ENCODE results near the gene SCAMP2.

DNA sequence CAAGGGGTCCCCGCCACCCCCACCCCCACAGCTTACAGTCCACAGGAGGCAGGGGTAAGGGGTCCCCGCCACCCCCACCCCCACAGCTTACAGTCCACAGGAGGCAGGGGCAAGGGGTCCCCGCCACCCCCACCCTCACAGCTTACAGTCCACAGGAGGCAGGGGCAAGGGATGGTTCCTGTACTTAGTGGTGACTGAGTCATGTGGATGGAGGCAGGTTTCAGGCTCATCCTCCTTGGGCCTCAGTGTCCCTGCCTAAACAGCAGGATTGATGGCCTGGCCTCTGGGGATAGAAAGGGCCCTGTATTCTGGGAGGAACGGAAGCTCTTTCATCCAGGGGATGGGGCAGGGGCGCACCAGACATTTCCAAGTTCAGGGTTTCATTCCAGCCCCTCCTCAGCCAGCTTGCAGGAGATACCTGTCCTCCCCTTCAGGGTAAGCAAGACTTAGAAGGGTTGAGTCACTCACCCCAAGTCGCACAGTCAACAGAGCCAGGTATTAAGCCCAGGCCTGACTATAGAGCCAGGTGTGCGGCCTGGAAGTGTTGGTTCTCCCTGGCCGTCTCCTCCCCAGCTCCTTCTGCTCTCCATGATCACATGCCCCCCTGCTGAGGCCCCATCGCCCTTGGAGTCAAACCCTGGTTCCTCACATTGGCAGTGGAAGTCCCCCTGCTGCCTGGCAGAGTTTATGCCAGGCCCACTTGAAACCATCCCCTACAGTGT is 78.8 kb downstream of the SCAMP2 start:
- TF ChIP-seq, protein P1, sequence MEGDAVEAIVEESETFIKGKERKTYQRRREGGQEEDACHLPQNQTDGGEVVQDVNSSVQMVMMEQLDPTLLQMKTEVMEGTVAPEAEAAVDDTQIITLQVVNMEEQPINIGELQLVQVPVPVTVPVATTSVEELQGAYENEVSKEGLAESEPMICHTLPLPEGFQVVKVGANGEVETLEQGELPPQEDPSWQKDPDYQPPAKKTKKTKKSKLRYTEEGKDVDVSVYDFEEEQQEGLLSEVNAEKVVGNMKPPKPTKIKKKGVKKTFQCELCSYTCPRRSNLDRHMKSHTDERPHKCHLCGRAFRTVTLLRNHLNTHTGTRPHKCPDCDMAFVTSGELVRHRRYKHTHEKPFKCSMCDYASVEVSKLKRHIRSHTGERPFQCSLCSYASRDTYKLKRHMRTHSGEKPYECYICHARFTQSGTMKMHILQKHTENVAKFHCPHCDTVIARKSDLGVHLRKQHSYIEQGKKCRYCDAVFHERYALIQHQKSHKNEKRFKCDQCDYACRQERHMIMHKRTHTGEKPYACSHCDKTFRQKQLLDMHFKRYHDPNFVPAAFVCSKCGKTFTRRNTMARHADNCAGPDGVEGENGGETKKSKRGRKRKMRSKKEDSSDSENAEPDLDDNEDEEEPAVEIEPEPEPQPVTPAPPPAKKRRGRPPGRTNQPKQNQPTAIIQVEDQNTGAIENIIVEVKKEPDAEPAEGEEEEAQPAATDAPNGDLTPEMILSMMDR (conservative IDR thresholded peaks at IDR 0.05 in 1 of 2, IDR thresholded peaks at IDR 0.05 in 1 of 2; ENCODE audit: extremely low read depth in 1 of 2, insufficient read depth in 1 of 2, low read depth in 1 of 2, low read length in 2 of 2): no peak
- no peak for TF ChIP-seq EZH2 (IDR thresholded peaks at IDR 0.05; ENCODE audit: borderline replicate concordance, low read length)
